HL-60 (cell line): Measurements from ENCODE around the gene FNDC1.

Experiments
- DNase-seq, 2 experiments: peaks; one replicate each; pipeline ENCODE4 v3.0.0-alpha.2; 2010 to 2020; ENCODE audit warnings: low read depth in 1 of 2, low spot score in 1 of 2
- H3K27ac ChIP-seq: fragments of 250-450 bp; sonication (Bioruptor Pico); replicated peaks from 2 replicates; pipeline ENCODE4 v1.5.1; 2020; ENCODE audit warnings: mild to moderate bottlenecking, moderate library complexity
- H3K27me3 ChIP-seq: fragments of 250-450 bp; sonication (Bioruptor Pico); 2 replicates; pipeline ENCODE4 v1.5.1; 2021; ENCODE audit warnings: mild to moderate bottlenecking, moderate library complexity; ENCODE audit not compliant: insufficient read depth, poor library complexity, severe bottlenecking
- H3K4me3 ChIP-seq: replicated peaks from 2 replicates; pipeline ENCODE4 v1.5.1; 2011; ENCODE audit warnings: mild to moderate bottlenecking, control low read depth, low read length; ENCODE audit not compliant: insufficient read depth
- CTCF ChIP-seq: IDR thresholded peaks from one replicate; pipeline ENCODE4 v1.5.1; 2011; ENCODE audit warnings: low read length, control low read depth, inconsistent platforms; ENCODE audit not compliant: insufficient read depth
- GABPA ChIP-seq: IDR thresholded peaks from 2 replicates; pipeline ENCODE4 v1.6.1; 2012; ENCODE audit warnings: low read depth
- POLR2AphosphoS5 ChIP-seq: IDR thresholded peaks from 2 replicates; pipeline ENCODE4 v1.6.1; 2012; ENCODE audit warnings: low read depth
- REST ChIP-seq: IDR thresholded peaks from 2 replicates; pipeline ENCODE4 v1.6.1; 2012; ENCODE audit warnings: low read depth; ENCODE audit not compliant: insufficient replicate concordance
- SPI1 ChIP-seq: IDR thresholded peaks from 2 replicates; pipeline ENCODE4 v1.6.1; 2012; ENCODE audit warnings: low read depth, mild to moderate bottlenecking, borderline replicate concordance

Gene FNDC1

GRCh38 chr6:159176913-159177312, 7.7 kb downstream of the FNDC1 start:
- Histone ChIP-seq H3K27me3 (peaks cover 35% of the 10 kb centered on the region), H3K27ac (no peak overlapping the region), H3K4me3 (no peak overlapping the region)
- TF ChIP-seq POLR2AphosphoS5, result no peak
- no peak for TF ChIP-seq CTCF
- no peak for TF ChIP-seq GABPA
- TF ChIP-seq SPI1, result no peak
- TF ChIP-seq REST, result no peak
- no peak for DNase-seq

GRCh38 chr6:159178847-159179246, 9.6 kb downstream of the FNDC1 start:
- Histone ChIP-seq H3K27ac (no peak overlapping the region), H3K4me3 (no peak overlapping the region), H3K27me3 (peaks cover 19% of the 10 kb centered on the region)
- no peak for DNase-seq
- TF ChIP-seq POLR2AphosphoS5 (no peak), REST (no peak), GABPA (no peak)

GRCh38 chr6:159180001-159180400, 10.8 kb downstream of the FNDC1 start:
- DNase-seq, result no peak
- no peak overlapping the region for H3K27ac ChIP-seq
- TF ChIP-seq CTCF (no peak), SPI1 (no peak), REST (no peak)
- H3K4me3 ChIP-seq, result no peak overlapping the region
- H3K27me3 ChIP-seq, result peaks cover 7% of the 10 kb centered on the region

GRCh38 chr6:159181914-159182313, 12.7 kb downstream of the FNDC1 start:
- H3K27ac ChIP-seq, result no peak overlapping the region
- no peak for DNase-seq
- H3K27me3 ChIP-seq, result no peaks in the 10 kb centered on the region
- no peak for TF ChIP-seq GABPA
- no peak for TF ChIP-seq POLR2AphosphoS5
- TF ChIP-seq REST, result no peak
- TF ChIP-seq CTCF, result no peak
- no peak for TF ChIP-seq SPI1
- no peak overlapping the region for H3K4me3 ChIP-seq
